ENCODE results near the gene LENG9. TPM values are rescaled to one million over a fixed set of nuclear protein-coding genes. Genes with fewer than 3 reads are reported as not detected.

The LENG9 gene
- total RNA-seq, 2 experiments from 2014 or later: 4.3 to 5.5 TPM

DNA sequence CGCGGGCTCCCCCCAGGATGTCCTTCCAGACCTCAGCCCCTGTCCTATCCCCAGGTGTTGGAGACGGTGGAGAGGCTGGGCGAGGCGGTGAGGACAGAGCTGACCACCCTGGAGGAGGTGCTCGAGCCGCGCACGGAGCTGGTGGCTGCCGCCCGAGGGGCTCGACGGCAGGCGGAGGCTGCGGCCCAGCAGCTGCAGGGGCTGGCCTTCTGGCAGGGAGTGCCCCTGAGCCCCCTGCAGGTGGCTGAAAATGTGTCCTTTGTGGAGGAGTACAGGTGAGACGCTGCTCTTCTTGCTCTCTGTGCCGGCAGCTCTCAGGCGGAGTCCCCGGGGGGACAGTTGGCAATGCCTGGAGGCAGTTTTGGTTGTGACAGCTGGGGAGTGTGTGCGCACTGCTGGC is 41.4 kb downstream of the LENG9 start:
- DNase-seq (no peak), ATAC-seq (no peak)
- H3K36me3 Mint-ChIP-seq (ENCODE audit: low read depth): no peaks in the 10 kb centered on the region
- CTCF ChIA-PET: interaction anchor here (2.6 kb wide), 1 partner anchor 31 kb away, joined by 8 read pairs; no protein-coding TSS in a partner anchor
- H3K27ac Mint-ChIP-seq: no peak overlapping the region
- intact Hi-C loops (cut with micrococcal nuclease): no loop called here
- H3K9me3 Mint-ChIP-seq: no peaks in the 10 kb centered on the region
- no peak overlapping the region for H3K4me3 Mint-ChIP-seq
- TF ChIP-seq, protein P1, sequence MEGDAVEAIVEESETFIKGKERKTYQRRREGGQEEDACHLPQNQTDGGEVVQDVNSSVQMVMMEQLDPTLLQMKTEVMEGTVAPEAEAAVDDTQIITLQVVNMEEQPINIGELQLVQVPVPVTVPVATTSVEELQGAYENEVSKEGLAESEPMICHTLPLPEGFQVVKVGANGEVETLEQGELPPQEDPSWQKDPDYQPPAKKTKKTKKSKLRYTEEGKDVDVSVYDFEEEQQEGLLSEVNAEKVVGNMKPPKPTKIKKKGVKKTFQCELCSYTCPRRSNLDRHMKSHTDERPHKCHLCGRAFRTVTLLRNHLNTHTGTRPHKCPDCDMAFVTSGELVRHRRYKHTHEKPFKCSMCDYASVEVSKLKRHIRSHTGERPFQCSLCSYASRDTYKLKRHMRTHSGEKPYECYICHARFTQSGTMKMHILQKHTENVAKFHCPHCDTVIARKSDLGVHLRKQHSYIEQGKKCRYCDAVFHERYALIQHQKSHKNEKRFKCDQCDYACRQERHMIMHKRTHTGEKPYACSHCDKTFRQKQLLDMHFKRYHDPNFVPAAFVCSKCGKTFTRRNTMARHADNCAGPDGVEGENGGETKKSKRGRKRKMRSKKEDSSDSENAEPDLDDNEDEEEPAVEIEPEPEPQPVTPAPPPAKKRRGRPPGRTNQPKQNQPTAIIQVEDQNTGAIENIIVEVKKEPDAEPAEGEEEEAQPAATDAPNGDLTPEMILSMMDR (IDR thresholded peaks at IDR 0.05): no peak
- POLR2A ChIA-PET: interaction anchor here (1.5 kb wide), 1 partner anchor 14 kb away, joined by 3 read pairs; no protein-coding TSS in a partner anchor
- H3K27me3 Mint-ChIP-seq: peaks cover 44% of the 10 kb centered on the region
- peaks cover 13% of the 10 kb centered on the region for H3K4me1 Mint-ChIP-seq (ENCODE audit: low read depth)

DNA sequence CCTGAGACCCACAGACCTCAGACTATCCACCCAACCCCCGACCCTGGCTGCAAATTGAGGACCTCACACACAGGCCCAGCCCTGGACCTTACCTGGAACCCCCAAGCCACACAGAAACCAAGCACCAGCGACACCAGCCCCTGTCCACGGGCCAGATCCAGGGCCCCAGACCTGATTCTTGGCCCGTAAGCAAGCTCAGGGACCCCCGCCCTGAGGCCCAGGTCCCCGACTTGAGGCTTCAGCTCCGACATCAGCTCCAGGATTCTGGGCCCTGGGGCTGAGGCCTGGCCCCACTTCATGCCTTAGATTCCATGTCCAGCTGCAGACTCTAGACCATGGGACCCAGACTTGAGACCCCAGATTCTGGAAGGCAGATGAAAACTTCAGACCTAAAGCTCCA is 42.1 kb downstream of the LENG9 start:
- Mint-ChIP-seq H3K4me3 (no peak overlapping the region), H3K27ac (no peak overlapping the region), H3K4me1 (ENCODE audit: low read depth) (peaks cover 15% of the 10 kb centered on the region), H3K36me3 (ENCODE audit: low read depth) (no peaks in the 10 kb centered on the region), H3K9me3 (no peaks in the 10 kb centered on the region), H3K27me3 (peaks cover 43% of the 10 kb centered on the region)
- TF ChIP-seq, protein P1 (IDR thresholded peaks at IDR 0.05): no peak
- CTCF ChIA-PET: interaction anchor here (2.6 kb wide), 1 partner anchor 31 kb away, joined by 8 read pairs; no protein-coding TSS in a partner anchor
- POLR2A ChIA-PET: interaction anchor here (1.5 kb wide), 1 partner anchor 15 kb away, joined by 3 read pairs; no protein-coding TSS in a partner anchor
- DNase-seq (no peak), ATAC-seq (no peak)
- intact Hi-C loops (cut with micrococcal nuclease): no loop called here

DNA sequence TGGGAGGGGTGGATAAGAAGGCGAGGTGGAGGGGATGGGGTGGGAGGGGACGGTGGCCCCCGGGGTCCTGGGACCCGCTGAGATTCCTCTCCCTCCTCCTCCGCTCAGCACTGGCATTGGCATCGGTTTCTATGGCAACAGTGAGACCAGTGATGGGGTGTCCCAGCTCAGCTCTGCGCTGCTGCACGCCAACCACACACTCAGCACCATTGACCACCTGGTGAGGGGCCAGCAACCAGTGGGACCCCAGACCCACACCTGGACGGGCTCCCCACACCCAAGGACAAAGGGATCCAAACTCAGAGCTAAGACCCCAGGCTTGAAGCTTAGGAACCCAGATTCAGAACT is 42.4 kb downstream of the LENG9 start:
- H3K27ac Mint-ChIP-seq: no peak overlapping the region
- intact Hi-C loops (cut with micrococcal nuclease): no loop called here
- no peaks in the 10 kb centered on the region for H3K9me3 Mint-ChIP-seq
- H3K36me3 Mint-ChIP-seq (ENCODE audit: low read depth): no peaks in the 10 kb centered on the region
- H3K4me3 Mint-ChIP-seq: no peak overlapping the region
- ChIA-PET CTCF (interaction anchor here (2.6 kb wide), 1 partner anchor 30 kb away, joined by 8 read pairs; no protein-coding TSS in a partner anchor), POLR2A (interaction anchor here (1.5 kb wide), 1 partner anchor 15 kb away, joined by 3 read pairs; no protein-coding TSS in a partner anchor)
- no peak for DNase-seq
- TF ChIP-seq, protein P1 (IDR thresholded peaks at IDR 0.05): no peak
- H3K4me1 Mint-ChIP-seq (ENCODE audit: low read depth): peaks cover 15% of the 10 kb centered on the region
- peaks cover 42% of the 10 kb centered on the region for H3K27me3 Mint-ChIP-seq
- no peak for ATAC-seq

DNA sequence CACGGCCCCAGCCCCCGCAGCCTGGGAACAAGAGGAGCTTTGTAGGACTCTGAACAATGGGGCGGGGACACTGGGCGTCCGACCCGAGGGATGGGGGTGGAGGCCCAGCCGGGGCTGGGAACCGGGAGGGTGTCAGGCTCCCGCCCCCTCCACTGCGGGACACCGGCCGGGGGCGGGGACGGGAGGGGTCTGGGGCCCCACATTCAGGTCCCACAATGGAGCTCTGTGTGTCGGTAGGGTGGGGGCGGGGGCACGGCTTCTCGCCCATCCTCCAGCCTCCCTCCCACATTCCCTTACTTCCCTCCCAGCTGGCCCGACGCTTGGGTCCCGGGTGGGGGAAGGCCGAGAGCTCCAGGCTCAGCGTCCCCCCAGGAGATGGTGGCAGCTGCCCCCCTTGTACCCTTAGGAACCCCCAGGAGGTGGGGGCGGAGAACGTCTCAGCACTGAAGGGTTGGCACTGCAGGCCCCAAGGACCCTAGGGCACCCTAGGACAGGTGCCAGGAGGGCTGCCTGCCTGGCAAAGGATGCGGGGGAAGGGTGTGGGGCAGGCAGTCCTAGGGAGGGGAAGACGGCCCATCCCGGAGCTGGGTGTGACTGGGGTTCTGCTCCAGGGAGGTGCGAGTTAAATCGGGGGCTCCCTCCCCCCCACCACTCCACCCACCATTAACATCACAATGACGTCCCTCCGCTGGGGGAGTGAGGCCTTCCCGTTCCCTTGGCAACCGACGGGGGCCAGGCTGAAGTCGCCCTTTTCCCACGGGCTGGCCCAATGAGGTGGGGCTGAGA is 43.0 kb downstream of the LENG9 start:
- Mint-ChIP-seq H3K27me3 (peaks cover 39% of the 10 kb centered on the region), H3K27ac (no peak overlapping the region), H3K9me3 (no peaks in the 10 kb centered on the region), H3K4me3 (no peak overlapping the region), H3K4me1 (ENCODE audit: low read depth) (peaks cover 15% of the 10 kb centered on the region), H3K36me3 (ENCODE audit: low read depth) (no peaks in the 10 kb centered on the region)
- ChIA-PET CTCF (interaction anchor here (2.6 kb wide), 1 partner anchor 30 kb away, joined by 8 read pairs; no protein-coding TSS in a partner anchor), POLR2A (interaction anchor here (1.5 kb wide), 1 partner anchor 16 kb away, joined by 3 read pairs; no protein-coding TSS in a partner anchor)
- ATAC-seq (no peak), DNase-seq (no peak)
- intact Hi-C loops (cut with micrococcal nuclease): no loop called here
- TF ChIP-seq, protein P1 (IDR thresholded peaks at IDR 0.05): no peak

DNA sequence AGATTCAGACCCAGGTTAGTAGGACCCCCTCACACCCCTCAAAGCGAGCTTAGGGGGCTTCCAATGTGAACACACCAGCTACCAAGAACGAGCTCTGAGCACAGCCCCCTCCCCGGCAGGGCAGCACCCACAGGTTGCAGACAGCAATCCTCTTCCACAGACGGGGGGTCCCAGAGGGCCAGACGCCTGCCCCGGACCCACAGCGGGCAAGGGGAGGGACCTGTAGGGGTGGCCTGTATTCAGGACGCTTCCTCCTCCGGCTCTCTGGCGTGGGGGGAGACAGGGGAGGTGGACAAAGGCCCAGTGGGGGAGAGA is 43.6 kb downstream of the LENG9 start:
- no peak for DNase-seq
- ChIA-PET CTCF (interaction anchor here (2.6 kb wide), 1 partner anchor 29 kb away, joined by 8 read pairs; no protein-coding TSS in a partner anchor), POLR2A (no interaction called here)
- no peaks in the 10 kb centered on the region for H3K36me3 Mint-ChIP-seq (ENCODE audit: low read depth)
- peaks cover 15% of the 10 kb centered on the region for H3K4me1 Mint-ChIP-seq (ENCODE audit: low read depth)
- H3K4me3 Mint-ChIP-seq: no peak overlapping the region
- no peaks in the 10 kb centered on the region for H3K9me3 Mint-ChIP-seq
- H3K27ac Mint-ChIP-seq: no peak overlapping the region
- no peak for ATAC-seq
- TF ChIP-seq, protein P1 (IDR thresholded peaks at IDR 0.05): no peak
- H3K27me3 Mint-ChIP-seq: peaks cover 34% of the 10 kb centered on the region
- intact Hi-C loops (cut with micrococcal nuclease): no loop called here

Data from activated CD8-positive, alpha-beta T cell treated with anti-CD3 and anti-CD28 coated beads for 36 hours (primary cell).